ENCODE results near the gene S100A2.
"Not testable (repeated sequence)": the region's sequence is repeated elsewhere in the genome, so short reads cannot be mapped to it uniquely, and the experiment has no call there.

S100A2 gene

GRCh38 chr1:153527023-153527682 lies 38.5 kb downstream of the S100A2 start:
- no peak for DNase-seq

- DNase-seq: no peak
Measured at GRCh38 chr1:153526132-153526543, 39.5 kb downstream of the S100A2 start.

GRCh38 chr1:153525088-153525728 lies 40.4 kb downstream of the S100A2 start:
- DNase-seq: no peak

- not testable (repeated sequence) for DNase-seq
Measured at GRCh38 chr1:153522353-153523048, 43.1 kb downstream of the S100A2 start.

GRCh38 chr1:153521808-153522207 lies 43.8 kb downstream of the S100A2 start:
- not testable (repeated sequence) for DNase-seq

GRCh38 chr1:153520818-153521476 lies 44.7 kb downstream of the S100A2 start:
- DNase-seq: no peak

- not testable (repeated sequence) for DNase-seq
Measured at GRCh38 chr1:153520137-153520691, 45.4 kb downstream of the S100A2 start.

GRCh38 chr1:153519242-153519641 lies 46.4 kb downstream of the S100A2 start:
- DNase-seq: no peak

- peak in 1 of 2 experiments; percentile 12 for DNase-seq
Measured at GRCh38 chr1:153515504-153516394, 49.9 kb downstream of the S100A2 start.

GRCh38 chr1:153513666-153514065 lies 52.0 kb downstream of the S100A2 start:
- DNase-seq: no peak

- DNase-seq: peak in 1 of 2 experiments; percentile 20
Measured at GRCh38 chr1:153513023-153513422, 52.6 kb downstream of the S100A2 start.

Measured in Kasumi-1 (cell line).